HEK293 (cell line): ENCODE measurements around the gene FKRP.

ENCODE experiments used
- CTCF ChIA-PET: fragments of 350-600 bp; formaldehyde crosslinking; extraction: SDS; loops from one replicate; lab custom pipeline; 2021; ENCODE audit warnings: antibody characterized with exemption; lab: Yijun Ruan, JAX
- POLR2A ChIA-PET: fragments of 300-600 bp; formaldehyde crosslinking; extraction: SDS; loops from one replicate; lab custom pipeline; 2020; ENCODE audit warnings: antibody characterized with exemption, inconsistent platforms; lab: Yijun Ruan, JAX
- H3K27ac ChIP-seq: fragments of 200-500 bp; sonication (Bioruptor generic); 2 replicates; pipeline ENCODE4 v1.5.1; 2014; ENCODE audit warnings: low read depth, low read length, control low read depth, inconsistent platforms; ENCODE audit errors: extremely low read depth
- H3K36me3 ChIP-seq, 2 experiments: fragments of 200-500 bp in 1 of 2; sonication (Bioruptor generic) in 1 of 2; 1 replicate in 1 of 2; 2 replicates in 1 of 2; pipeline ENCODE4 v1.5.1; 2014 to 2017; ENCODE audit warnings: inconsistent platforms in 2 of 2, low read length in 2 of 2; ENCODE audit not compliant: control insufficient read depth in 2 of 2, insufficient read depth in 1 of 2
- H3K4me1 ChIP-seq: fragments of 200-500 bp; sonication (Bioruptor generic); 2 replicates; pipeline ENCODE4 v1.5.1; 2014; ENCODE audit warnings: mild to moderate bottlenecking, low read length, inconsistent platforms; ENCODE audit not compliant: control insufficient read depth, insufficient read depth
- H3K4me3 ChIP-seq: 2 replicates; pipeline ENCODE4 v1.5.1; 2011; ENCODE audit warnings: low read depth, mild to moderate bottlenecking, control low read depth, low read length, moderate library complexity
- H3K9me3 ChIP-seq: fragments of 200-500 bp; sonication (Bioruptor generic); 2 replicates; pipeline ENCODE4 v1.5.1; 2014; ENCODE audit warnings: low read depth, low read length, inconsistent platforms; ENCODE audit not compliant: control insufficient read depth, insufficient read depth
- EGR2 ChIP-seq: fragments of 450-650 bp; formaldehyde crosslinking; IDR thresholded peaks from 2 replicates; pipeline ENCODE4 v1.5.1; 2016; ENCODE audit warnings: low read depth, missing biosample characterization, missing genetic modification characterization
- KLF9 ChIP-seq: fragments of 450-650 bp; formaldehyde crosslinking; IDR thresholded peaks from 2 replicates; pipeline ENCODE4 v1.5.1; 2016; ENCODE audit warnings: missing biosample characterization, missing genetic modification characterization, low read depth
- SP3 ChIP-seq: fragments of 450-650 bp; formaldehyde crosslinking; IDR thresholded peaks from 2 replicates; pipeline ENCODE4 v1.5.1; 2016; ENCODE audit warnings: missing biosample characterization, missing genetic modification characterization
- ZNF114 ChIP-seq: fragments of 450-650 bp; formaldehyde crosslinking; IDR thresholded peaks from 2 replicates; pipeline ENCODE4 v1.5.0; 2017; ENCODE audit warnings: missing biosample characterization, missing genetic modification characterization
- ZNF19 ChIP-seq: fragments of 450-650 bp; formaldehyde crosslinking; IDR thresholded peaks from 2 replicates; pipeline ENCODE4; 2016; ENCODE audit warnings: missing biosample characterization, missing genetic modification characterization, low read depth
- ZNF221 ChIP-seq: fragments of 450-650 bp; formaldehyde crosslinking; IDR thresholded peaks from 2 replicates; pipeline ENCODE4 v1.5.1; 2017; ENCODE audit warnings: missing biosample characterization, missing genetic modification characterization, borderline replicate concordance
- ZNF274 ChIP-seq, 2 experiments: fragments of 200-500 bp in 1 of 2; fragments of 450-650 bp in 1 of 2; sonication (Bioruptor generic) in 1 of 2; formaldehyde crosslinking in 1 of 2; IDR thresholded peaks; 2 replicates each; pipeline versions ENCODE4 v1.5.1 to v1.6.1; 2014 to 2016; ENCODE audit warnings: borderline replicate concordance in 1 of 2, inconsistent platforms in 1 of 2, low read length in 1 of 2, missing biosample characterization in 1 of 2, missing genetic modification characterization in 1 of 2
- ZNF341 ChIP-seq: fragments of 450-650 bp; formaldehyde crosslinking; IDR thresholded peaks from 2 replicates; pipeline ENCODE4; 2016; ENCODE audit warnings: low read depth, missing biosample characterization, missing genetic modification characterization
- ZNF366 ChIP-seq: fragments of 450-650 bp; formaldehyde crosslinking; conservative IDR thresholded peaks from 2 replicates; pipeline ENCODE4 v1.5.1; 2016; ENCODE audit warnings: missing biosample characterization, missing genetic modification characterization
- ZNF473 ChIP-seq: fragments of 450-650 bp; formaldehyde crosslinking; IDR thresholded peaks from 2 replicates; pipeline ENCODE4 v1.5.1; 2017; ENCODE audit warnings: missing biosample characterization, missing genetic modification characterization
- ZNF48 ChIP-seq: fragments of 450-650 bp; formaldehyde crosslinking; IDR thresholded peaks from 2 replicates; pipeline ENCODE4 v1.5.1; 2016; ENCODE audit warnings: missing biosample characterization, missing genetic modification characterization
- ZNF596 ChIP-seq: fragments of 450-650 bp; IDR thresholded peaks from 2 replicates; pipeline ENCODE4 v1.5.0; 2018; ENCODE audit warnings: missing biosample characterization, mild to moderate bottlenecking, missing genetic modification characterization, moderate library complexity
- ZNF610 ChIP-seq: fragments of 450-650 bp; formaldehyde crosslinking; IDR thresholded peaks from 2 replicates; pipeline ENCODE4 v1.5.1; 2016; ENCODE audit warnings: missing biosample characterization, missing genetic modification characterization, borderline replicate concordance
- ZNF623 ChIP-seq: fragments of 450-650 bp; formaldehyde crosslinking; IDR thresholded peaks from 2 replicates; pipeline ENCODE4 v1.5.1; 2016; ENCODE audit warnings: missing biosample characterization, missing genetic modification characterization
- ZNF654 ChIP-seq: fragments of 450-650 bp; formaldehyde crosslinking; IDR thresholded peaks from 2 replicates; pipeline ENCODE4 v1.5.1; 2016; ENCODE audit warnings: low read depth, missing biosample characterization, missing genetic modification characterization
- ZNF768 ChIP-seq: fragments of 450-650 bp; formaldehyde crosslinking; IDR thresholded peaks from 2 replicates; pipeline ENCODE4 v1.5.1; 2018; ENCODE audit warnings: missing biosample characterization, mild to moderate bottlenecking, missing genetic modification characterization
- TF ChIP-seq, protein P1 (sequence below): fragments of 450-650 bp; formaldehyde crosslinking; IDR thresholded peaks from 2 replicates; pipeline ENCODE4; 2016; ENCODE audit warnings: missing biosample characterization, missing genetic modification characterization
- TF ChIP-seq, protein P2 (sequence below): fragments of 450-650 bp; formaldehyde crosslinking; IDR thresholded peaks from 2 replicates; pipeline ENCODE4 v1.5.1; 2016; ENCODE audit warnings: missing biosample characterization, missing genetic modification characterization
- TF ChIP-seq, protein P3 (sequence below): fragments of 450-650 bp; formaldehyde crosslinking; optimal IDR thresholded peaks from 2 replicates; pipeline ENCODE3; 2016; ENCODE audit warnings: missing biosample characterization, mild to moderate bottlenecking, missing genetic modification characterization
- TF ChIP-seq, protein P4 (sequence below): fragments of 450-650 bp; formaldehyde crosslinking; IDR thresholded peaks from 2 replicates; pipeline ENCODE4 v1.5.1; 2016; ENCODE audit warnings: missing biosample characterization, missing genetic modification characterization

The FKRP gene

DNA sequence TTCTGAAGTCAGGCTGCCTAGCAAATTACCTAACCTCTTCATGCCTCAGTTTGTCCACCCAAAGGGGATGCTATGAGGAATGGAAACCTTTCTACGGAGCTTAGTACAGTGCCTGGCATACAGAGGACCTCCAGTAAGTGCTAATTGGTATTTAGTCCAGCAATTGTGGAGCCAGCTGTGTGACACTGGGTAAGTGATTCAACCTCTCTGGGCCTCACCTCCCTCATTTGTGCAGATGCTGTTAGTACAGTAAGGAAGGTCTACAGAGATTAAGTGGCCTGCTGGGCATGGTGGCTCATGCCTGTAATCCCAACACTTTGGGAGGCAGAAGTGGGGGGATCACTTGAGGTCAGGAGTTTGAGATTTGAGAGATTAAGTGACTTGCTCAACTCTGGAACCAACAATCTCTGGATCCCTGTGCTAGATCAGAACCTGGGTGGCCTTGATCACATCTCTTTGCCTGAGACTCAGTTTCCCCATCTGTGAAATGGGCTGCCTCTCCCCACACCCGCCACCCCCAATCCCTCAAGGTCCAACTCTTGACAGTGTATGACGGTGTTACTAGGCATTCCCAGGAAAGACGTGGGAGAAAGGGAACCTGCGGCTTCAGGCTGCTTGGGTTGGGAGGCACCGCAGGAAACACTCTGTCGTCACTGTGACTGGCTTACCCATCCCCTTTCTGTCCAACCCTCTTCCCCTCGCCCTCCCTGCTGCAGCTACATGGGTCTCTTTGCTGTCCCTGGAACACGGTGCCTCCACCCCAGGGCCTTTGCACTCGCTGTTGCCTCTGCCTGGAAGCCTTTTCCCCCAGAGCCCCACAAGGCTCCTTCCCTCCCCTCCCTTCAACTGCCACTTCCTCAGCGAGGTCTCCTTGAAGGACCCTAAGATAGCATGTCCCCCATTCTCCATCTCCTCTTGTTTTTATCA is 47.2 kb upstream of the FKRP start:
- POLR2A ChIA-PET, result interaction anchor here (1.7 kb wide), 1 partner anchor 98 kb away, joined by 5 read pairs; no protein-coding TSS in a partner anchor
- Histone ChIP-seq H3K4me1 (no peaks in the 10 kb centered on the region), H3K27ac (no peak overlapping the region), H3K9me3 (no peaks in the 10 kb centered on the region), H3K36me3 (peaks cover 83 to 90% of the 10 kb centered on the region in 2 experiments), H3K4me3 (no peak overlapping the region)
- CTCF ChIA-PET, result interaction anchor here (1.4 kb wide), 1 partner anchor 36 kb away, joined by 4 read pairs; no protein-coding TSS in a partner anchor
- TF ChIP-seq EGR2 (tag by site-specific recombination), result no peak
- peak; percentile 97 for TF ChIP-seq ZNF623
- peak; percentile 58; the same call in 1 of the 2 replicates for TF ChIP-seq ZNF768 (tag by site-specific recombination)
- TF ChIP-seq, all 188 proteins: peak for 2

DNA sequence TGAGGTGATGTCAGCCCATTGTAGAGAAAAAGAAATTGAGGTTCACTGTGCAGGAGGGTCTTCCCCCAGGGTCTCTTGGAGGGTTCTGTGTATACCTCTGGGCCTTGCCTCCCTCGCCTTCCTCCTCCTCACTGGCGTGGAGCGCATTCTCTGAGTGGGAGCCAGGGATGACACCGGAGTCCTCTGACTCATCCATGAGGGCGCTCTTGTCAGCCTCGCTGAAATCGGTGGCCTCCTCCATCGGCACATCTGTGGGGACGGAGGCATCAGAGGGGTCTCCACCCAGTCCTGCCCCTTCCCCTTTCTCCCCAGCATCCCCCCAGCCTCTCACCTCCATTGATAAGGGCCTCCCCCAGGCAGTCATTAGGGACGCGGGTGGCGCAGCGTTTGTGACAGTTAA is 45.2 kb upstream of the FKRP start:
- no peak overlapping the region for H3K4me3 ChIP-seq
- ChIA-PET CTCF (interaction anchor here (0.6 to 1.0 kb wide), 2 partner anchors 14 to 40 kb away, joined by 3 read pairs; partner anchors contain the start of gene DACT3), POLR2A (no interaction called here)
- no peaks in the 10 kb centered on the region for H3K4me1 ChIP-seq
- H3K9me3 ChIP-seq, result no peaks in the 10 kb centered on the region
- H3K27ac ChIP-seq, result no peak overlapping the region
- 0 out of 2 replicates have a peak, but pooled peaks have one; percentile 10 for TF ChIP-seq EGR2 (tag by site-specific recombination)
- TF ChIP-seq, protein P1, sequence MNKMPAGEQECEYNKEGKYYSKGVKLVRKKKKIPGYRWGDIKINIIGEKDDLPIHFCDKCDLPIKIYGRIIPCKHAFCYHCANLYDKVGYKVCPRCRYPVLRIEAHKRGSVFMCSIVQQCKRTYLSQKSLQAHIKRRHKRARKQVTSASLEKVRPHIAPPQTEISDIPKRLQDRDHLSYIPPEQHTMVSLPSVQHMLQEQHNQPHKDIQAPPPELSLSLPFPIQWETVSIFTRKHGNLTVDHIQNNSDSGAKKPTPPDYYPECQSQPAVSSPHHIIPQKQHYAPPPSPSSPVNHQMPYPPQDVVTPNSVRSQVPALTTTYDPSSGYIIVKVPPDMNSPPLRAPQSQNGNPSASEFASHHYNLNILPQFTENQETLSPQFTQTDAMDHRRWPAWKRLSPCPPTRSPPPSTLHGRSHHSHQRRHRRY (tag by site-specific recombination), result no peak
- peaks cover 76 to 77% of the 10 kb centered on the region in 2 experiments for H3K36me3 ChIP-seq

DNA sequence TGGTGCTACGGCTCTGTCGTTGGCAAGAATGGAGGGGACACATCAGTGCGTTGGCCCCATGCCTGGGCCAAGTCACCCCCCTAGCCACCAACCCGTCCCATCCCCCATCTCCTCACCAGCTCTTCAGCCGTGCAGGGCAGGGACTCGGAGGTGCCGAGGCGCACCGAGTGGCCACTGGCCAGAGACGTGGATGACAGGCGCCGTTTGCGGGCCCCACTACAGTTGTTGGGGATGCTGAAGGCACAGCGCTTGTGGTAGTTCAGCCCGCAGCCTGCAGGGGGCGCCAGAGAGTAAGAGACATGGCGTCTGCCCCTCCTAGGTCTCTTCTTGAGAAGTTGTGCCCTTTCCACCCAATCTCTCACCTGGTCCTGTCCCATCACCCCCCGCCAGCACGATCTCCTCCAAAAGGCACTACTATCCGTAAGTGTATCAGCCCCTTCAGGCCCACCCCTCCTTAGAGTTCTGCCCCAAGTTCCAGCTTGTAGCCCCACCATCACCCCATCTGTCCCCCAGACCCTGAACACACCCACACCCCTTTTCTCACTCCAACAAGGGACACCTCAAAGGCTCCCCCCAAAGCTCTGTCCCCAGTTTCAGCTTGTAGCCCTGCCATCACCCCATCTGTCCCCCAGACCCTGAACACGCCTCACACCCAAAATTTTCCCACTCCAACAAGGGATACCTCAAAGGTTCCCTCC is 41.3 kb upstream of the FKRP start:
- CTCF ChIA-PET, result interaction anchor here (0.6 to 4.5 kb wide), 47 partner anchors 10 to 759 kb away, joined by 3 to 69 read pairs (median 4); partner anchors contain the start of gene DACT3
- Histone ChIP-seq H3K36me3 (peaks cover 75 to 80% of the 10 kb centered on the region in 2 experiments), H3K4me3 (no peak overlapping the region), H3K9me3 (no peaks in the 10 kb centered on the region), H3K27ac (no peak overlapping the region), H3K4me1 (no peaks in the 10 kb centered on the region)
- POLR2A ChIA-PET, result interaction anchor here (0.6 kb wide), 1 partner anchor 11 kb away, joined by 5 read pairs; no protein-coding TSS in a partner anchor
- TF ChIP-seq ZNF221 (tag by site-specific recombination) (no peak), ZNF341 (tag by site-specific recombination) (0 out of 2 replicates have a peak, but pooled peaks have one; percentile 36), SP3 (tag by site-specific recombination) (no peak), ZNF48 (tag by site-specific recombination) (no peak), ZNF473 (tag by site-specific recombination) (no peak), ZNF114 (tag by site-specific recombination) (no peak), ZNF654 (tag by site-specific recombination) (peak; percentile 26; the same call in 1 of the 2 replicates), ZNF610 (tag by site-specific recombination) (no peak), ZNF596 (tag by site-specific recombination) (no peak), ZNF366 (tag by site-specific recombination) (no peak), ZNF19 (tag by site-specific recombination) (no peak), ZNF274 (IDR thresholded peaks at IDR 0.05; ENCODE audit: low read length) (no peak), ZNF274 (tag by site-specific recombination; IDR thresholded peaks at IDR 0.05; ENCODE audit: borderline replicate concordance) (no peak), KLF9 (no peak)
- TF ChIP-seq, protein P2, sequence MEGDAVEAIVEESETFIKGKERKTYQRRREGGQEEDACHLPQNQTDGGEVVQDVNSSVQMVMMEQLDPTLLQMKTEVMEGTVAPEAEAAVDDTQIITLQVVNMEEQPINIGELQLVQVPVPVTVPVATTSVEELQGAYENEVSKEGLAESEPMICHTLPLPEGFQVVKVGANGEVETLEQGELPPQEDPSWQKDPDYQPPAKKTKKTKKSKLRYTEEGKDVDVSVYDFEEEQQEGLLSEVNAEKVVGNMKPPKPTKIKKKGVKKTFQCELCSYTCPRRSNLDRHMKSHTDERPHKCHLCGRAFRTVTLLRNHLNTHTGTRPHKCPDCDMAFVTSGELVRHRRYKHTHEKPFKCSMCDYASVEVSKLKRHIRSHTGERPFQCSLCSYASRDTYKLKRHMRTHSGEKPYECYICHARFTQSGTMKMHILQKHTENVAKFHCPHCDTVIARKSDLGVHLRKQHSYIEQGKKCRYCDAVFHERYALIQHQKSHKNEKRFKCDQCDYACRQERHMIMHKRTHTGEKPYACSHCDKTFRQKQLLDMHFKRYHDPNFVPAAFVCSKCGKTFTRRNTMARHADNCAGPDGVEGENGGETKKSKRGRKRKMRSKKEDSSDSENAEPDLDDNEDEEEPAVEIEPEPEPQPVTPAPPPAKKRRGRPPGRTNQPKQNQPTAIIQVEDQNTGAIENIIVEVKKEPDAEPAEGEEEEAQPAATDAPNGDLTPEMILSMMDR (tag by site-specific recombination), result peak; percentile 91
- TF ChIP-seq, protein P3, sequence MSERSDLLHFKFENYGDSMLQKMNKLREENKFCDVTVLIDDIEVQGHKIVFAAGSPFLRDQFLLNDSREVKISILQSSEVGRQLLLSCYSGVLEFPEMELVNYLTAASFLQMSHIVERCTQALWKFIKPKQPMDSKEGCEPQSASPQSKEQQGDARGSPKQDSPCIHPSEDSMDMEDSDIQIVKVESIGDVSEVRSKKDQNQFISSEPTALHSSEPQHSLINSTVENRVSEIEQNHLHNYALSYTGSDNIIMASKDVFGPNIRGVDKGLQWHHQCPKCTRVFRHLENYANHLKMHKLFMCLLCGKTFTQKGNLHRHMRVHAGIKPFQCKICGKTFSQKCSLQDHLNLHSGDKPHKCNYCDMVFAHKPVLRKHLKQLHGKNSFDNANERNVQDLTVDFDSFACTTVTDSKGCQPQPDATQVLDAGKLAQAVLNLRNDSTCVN (tag by site-specific recombination), result no peak
- TF ChIP-seq, protein P4, sequence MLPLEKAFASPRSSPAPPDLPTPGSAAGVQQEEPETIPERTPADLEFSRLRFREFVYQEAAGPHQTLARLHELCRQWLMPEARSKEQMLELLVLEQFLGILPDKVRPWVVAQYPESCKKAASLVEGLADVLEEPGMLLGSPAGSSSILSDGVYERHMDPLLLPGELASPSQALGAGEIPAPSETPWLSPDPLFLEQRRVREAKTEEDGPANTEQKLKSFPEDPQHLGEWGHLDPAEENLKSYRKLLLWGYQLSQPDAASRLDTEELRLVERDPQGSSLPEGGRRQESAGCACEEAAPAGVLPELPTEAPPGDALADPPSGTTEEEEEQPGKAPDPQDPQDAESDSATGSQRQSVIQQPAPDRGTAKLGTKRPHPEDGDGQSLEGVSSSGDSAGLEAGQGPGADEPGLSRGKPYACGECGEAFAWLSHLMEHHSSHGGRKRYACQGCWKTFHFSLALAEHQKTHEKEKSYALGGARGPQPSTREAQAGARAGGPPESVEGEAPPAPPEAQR (tag by site-specific recombination), result no peak
